Measurements from ENCODE around the gene PPP1R11. TPM values are rescaled to one million over a fixed set of nuclear protein-coding genes. Genes with fewer than 3 reads are reported as not detected.

The PPP1R11 gene
- polyA plus RNA-seq, 1 experiment, result 53.5 TPM

DNA sequence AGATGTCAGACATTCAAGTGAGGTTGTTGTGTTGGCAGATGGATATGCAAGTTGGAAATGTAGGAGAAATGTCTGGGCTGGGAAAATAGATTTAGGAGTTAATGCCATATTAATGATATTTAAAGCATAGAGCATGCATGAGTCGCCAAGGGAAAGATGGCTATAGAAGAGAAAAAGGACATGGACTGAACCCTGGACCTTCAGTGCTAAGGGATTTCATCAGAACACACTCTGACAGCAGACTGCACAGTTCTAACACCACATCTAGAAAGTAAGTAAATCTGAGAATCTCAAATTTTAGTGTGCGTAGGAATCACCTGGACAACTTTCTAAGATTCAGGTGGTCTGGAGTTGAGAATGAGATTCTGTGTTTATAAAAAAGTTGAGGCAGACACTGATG, 23.3 kb upstream of the PPP1R11 start:
- Histone ChIP-seq H3K9me3 (ENCODE audit: control insufficient read depth, insufficient read depth, low read length) (no peaks in the 10 kb centered on the region), H3K27ac (ENCODE audit: low read depth, low read length) (no peak overlapping the region), H3K4me3 (ENCODE audit: low read depth, low read length) (no peak overlapping the region), H3K27me3 (ENCODE audit: control insufficient read depth, insufficient read depth, low read length) (no peaks in the 10 kb centered on the region)
- TF ChIP-seq, protein P1, sequence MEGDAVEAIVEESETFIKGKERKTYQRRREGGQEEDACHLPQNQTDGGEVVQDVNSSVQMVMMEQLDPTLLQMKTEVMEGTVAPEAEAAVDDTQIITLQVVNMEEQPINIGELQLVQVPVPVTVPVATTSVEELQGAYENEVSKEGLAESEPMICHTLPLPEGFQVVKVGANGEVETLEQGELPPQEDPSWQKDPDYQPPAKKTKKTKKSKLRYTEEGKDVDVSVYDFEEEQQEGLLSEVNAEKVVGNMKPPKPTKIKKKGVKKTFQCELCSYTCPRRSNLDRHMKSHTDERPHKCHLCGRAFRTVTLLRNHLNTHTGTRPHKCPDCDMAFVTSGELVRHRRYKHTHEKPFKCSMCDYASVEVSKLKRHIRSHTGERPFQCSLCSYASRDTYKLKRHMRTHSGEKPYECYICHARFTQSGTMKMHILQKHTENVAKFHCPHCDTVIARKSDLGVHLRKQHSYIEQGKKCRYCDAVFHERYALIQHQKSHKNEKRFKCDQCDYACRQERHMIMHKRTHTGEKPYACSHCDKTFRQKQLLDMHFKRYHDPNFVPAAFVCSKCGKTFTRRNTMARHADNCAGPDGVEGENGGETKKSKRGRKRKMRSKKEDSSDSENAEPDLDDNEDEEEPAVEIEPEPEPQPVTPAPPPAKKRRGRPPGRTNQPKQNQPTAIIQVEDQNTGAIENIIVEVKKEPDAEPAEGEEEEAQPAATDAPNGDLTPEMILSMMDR (IDR thresholded peaks at IDR 0.05; ENCODE audit: low read depth, low read length), result no peak
- CTCF ChIA-PET, result no interaction called here
- POLR2A ChIA-PET, result no interaction called here
- DNase-seq (ENCODE audit: low read depth, low spot score), result no peak

DNA sequence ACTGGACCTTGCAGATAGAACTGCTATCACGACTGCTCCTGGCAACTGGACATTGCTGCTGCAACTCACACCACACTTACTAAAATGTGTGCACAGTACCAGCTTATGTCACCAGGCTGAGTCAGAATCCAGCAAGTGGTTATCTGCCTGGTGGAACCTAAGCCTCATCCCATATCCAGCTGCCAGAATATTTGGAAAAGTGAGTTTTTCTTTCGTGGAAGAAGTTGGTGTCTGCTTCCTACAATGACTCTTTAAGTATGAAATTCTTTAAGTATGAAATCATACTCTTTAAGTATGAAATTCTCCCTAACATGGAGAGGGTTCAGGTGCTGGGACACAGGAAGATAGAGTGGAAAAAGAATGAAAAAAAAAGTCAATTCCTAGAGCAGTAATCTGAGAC, 22.4 kb upstream of the PPP1R11 start:
- POLR2A ChIA-PET, result no interaction called here
- no peak for DNase-seq (ENCODE audit: low read depth, low spot score)
- Histone ChIP-seq H3K4me3 (ENCODE audit: low read depth, low read length) (no peak overlapping the region), H3K27me3 (ENCODE audit: control insufficient read depth, insufficient read depth, low read length) (no peaks in the 10 kb centered on the region), H3K27ac (ENCODE audit: low read depth, low read length) (no peak overlapping the region), H3K9me3 (ENCODE audit: control insufficient read depth, insufficient read depth, low read length) (no peaks in the 10 kb centered on the region)
- CTCF ChIA-PET, result no interaction called here
- TF ChIP-seq, protein P1 (IDR thresholded peaks at IDR 0.05; ENCODE audit: low read depth, low read length), result no peak

DNA sequence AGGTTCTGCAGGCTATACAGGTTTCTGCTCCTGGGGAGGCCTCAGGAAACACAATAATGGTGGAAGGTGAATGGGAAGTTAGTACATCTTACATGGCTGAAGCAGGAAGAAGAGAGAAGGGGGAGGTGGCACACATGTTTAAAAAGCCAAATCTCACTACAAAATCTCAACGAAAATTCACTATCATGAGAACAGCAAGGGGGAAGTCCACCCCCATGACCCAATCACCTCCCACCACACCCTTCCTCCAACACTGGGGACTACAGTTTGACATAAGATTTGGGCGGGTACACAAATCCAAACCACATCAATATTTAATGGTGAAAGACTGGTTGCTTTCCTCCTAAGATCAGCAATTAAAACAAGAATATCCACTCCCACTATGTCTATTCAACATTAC, 19.8 kb upstream of the PPP1R11 start:
- ChIA-PET POLR2A (no interaction called here), CTCF (no interaction called here)
- H3K27ac ChIP-seq (ENCODE audit: low read depth, low read length), result no peak overlapping the region
- TF ChIP-seq, protein P1 (IDR thresholded peaks at IDR 0.05; ENCODE audit: low read depth, low read length), result no peak
- H3K9me3 ChIP-seq (ENCODE audit: control insufficient read depth, insufficient read depth, low read length), result no peaks in the 10 kb centered on the region
- no peaks in the 10 kb centered on the region for H3K27me3 ChIP-seq (ENCODE audit: control insufficient read depth, insufficient read depth, low read length)
- no peak overlapping the region for H3K4me3 ChIP-seq (ENCODE audit: low read depth, low read length)
- no peak for DNase-seq (ENCODE audit: low read depth, low spot score)

DNA sequence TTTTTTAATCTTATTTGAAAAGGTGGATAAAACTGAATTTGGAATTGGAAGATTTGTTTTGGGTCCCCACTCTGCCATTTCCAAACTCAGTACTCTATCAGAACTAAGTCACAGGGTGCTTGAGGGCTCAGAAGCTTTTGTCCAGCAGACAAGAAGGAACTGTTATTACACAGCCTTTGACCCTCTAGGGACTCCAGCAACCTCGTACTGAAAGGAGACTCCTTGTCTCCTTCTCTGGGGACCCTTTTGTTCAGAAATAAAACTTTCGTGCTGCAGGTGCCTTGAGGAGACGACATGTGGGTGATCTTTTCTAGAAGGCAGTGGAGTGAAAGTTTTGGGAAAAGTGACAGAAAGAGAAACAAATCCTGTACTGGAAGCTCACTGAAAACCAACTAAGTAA, 13.3 kb upstream of the PPP1R11 start:
- POLR2A ChIA-PET, result no interaction called here

DNA sequence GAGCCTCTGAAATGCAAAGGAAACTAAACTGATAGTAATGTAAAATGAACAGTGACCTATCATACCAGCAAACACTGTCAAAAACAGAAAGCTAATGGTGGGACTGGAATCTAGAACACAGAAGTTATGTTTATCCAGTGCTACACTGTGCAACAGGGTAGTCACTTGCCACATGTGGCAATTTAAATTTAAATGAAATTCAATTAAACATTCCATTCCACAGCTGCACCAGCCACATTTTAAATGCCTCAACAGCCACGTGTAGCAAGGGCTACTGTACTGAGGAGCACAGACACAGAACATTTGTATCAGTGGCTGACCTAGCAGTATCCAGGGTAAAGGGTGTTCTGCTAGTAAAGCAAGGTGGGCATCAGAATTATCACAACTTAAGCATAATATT, 11.5 kb upstream of the PPP1R11 start:
- Histone ChIP-seq H3K4me3 (ENCODE audit: low read depth, low read length) (no peak overlapping the region), H3K27me3 (ENCODE audit: control insufficient read depth, insufficient read depth, low read length) (no peaks in the 10 kb centered on the region), H3K27ac (ENCODE audit: low read depth, low read length) (no peak overlapping the region), H3K9me3 (ENCODE audit: control insufficient read depth, insufficient read depth, low read length) (no peaks in the 10 kb centered on the region)
- ChIA-PET POLR2A (no interaction called here), CTCF (interaction anchor here (0.6 kb wide), 1 partner anchor 42 kb away, joined by 3 read pairs; no protein-coding TSS in a partner anchor)
- no peak for DNase-seq (ENCODE audit: low read depth, low spot score)
- TF ChIP-seq, protein P1 (IDR thresholded peaks at IDR 0.05; ENCODE audit: low read depth, low read length), result no peak

More for the DNA sequence above, 13.3 kb upstream of the PPP1R11 start:
- H3K9me3 ChIP-seq (ENCODE audit: control insufficient read depth, insufficient read depth, low read length), result no peaks in the 10 kb centered on the region
- TF ChIP-seq, protein P1 (IDR thresholded peaks at IDR 0.05; ENCODE audit: low read depth, low read length), result no peak
- no peak for DNase-seq (ENCODE audit: low read depth, low spot score)
- H3K4me3 ChIP-seq (ENCODE audit: low read depth, low read length), result no peak overlapping the region
- H3K27ac ChIP-seq (ENCODE audit: low read depth, low read length), result no peak overlapping the region
- CTCF ChIA-PET, result no interaction called here
- no peaks in the 10 kb centered on the region for H3K27me3 ChIP-seq (ENCODE audit: control insufficient read depth, insufficient read depth, low read length)
